ENCODE measurements around the gene SYNM.
"Not testable (repeated sequence)": the region's sequence is repeated elsewhere in the genome, so short reads cannot be mapped to it uniquely, and the experiment has no call there.

Gene SYNM, protein sequence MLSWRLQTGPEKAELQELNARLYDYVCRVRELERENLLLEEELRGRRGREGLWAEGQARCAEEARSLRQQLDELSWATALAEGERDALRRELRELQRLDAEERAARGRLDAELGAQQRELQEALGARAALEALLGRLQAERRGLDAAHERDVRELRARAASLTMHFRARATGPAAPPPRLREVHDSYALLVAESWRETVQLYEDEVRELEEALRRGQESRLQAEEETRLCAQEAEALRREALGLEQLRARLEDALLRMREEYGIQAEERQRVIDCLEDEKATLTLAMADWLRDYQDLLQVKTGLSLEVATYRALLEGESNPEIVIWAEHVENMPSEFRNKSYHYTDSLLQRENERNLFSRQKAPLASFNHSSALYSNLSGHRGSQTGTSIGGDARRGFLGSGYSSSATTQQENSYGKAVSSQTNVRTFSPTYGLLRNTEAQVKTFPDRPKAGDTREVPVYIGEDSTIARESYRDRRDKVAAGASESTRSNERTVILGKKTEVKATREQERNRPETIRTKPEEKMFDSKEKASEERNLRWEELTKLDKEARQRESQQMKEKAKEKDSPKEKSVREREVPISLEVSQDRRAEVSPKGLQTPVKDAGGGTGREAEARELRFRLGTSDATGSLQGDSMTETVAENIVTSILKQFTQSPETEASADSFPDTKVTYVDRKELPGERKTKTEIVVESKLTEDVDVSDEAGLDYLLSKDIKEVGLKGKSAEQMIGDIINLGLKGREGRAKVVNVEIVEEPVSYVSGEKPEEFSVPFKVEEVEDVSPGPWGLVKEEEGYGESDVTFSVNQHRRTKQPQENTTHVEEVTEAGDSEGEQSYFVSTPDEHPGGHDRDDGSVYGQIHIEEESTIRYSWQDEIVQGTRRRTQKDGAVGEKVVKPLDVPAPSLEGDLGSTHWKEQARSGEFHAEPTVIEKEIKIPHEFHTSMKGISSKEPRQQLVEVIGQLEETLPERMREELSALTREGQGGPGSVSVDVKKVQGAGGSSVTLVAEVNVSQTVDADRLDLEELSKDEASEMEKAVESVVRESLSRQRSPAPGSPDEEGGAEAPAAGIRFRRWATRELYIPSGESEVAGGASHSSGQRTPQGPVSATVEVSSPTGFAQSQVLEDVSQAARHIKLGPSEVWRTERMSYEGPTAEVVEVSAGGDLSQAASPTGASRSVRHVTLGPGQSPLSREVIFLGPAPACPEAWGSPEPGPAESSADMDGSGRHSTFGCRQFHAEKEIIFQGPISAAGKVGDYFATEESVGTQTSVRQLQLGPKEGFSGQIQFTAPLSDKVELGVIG (N-terminal part only)

DNA sequence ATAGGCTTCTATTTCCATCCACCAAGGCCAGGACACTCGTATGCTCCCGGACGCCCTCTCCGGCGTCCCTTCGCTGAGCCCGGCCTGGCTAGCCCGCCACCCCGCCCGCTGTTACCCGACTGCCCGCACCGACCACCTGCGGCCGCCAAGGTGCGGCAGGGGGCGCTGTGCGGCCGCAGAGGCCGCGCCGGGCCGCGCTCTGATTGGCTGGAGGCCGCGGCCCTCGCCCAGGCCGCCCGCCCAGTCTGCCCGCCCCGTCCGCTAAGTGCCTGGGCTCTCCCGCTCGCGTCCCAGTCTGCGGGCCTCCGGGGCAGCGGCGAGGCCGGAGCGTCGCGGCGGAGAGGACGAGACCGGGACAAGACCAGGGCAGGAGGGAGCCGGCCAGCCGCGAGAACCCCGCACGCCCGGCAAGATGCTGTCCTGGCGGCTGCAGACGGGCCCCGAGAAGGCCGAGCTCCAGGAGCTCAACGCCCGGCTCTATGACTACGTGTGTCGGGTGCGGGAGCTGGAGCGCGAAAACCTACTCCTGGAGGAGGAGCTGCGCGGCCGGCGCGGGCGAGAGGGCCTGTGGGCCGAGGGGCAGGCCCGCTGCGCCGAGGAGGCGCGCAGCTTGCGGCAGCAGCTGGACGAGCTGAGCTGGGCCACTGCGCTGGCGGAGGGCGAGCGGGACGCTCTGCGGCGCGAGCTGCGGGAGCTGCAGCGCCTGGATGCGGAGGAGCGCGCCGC, at the start of gene SYNM:
Gene SYNM (plus strand): TSS at position 293 of the 726 bp plus-strand sequence. CDS start 120 bp downstream, at position 413.
- peak; percentile 67 for DNase-seq

DNA sequence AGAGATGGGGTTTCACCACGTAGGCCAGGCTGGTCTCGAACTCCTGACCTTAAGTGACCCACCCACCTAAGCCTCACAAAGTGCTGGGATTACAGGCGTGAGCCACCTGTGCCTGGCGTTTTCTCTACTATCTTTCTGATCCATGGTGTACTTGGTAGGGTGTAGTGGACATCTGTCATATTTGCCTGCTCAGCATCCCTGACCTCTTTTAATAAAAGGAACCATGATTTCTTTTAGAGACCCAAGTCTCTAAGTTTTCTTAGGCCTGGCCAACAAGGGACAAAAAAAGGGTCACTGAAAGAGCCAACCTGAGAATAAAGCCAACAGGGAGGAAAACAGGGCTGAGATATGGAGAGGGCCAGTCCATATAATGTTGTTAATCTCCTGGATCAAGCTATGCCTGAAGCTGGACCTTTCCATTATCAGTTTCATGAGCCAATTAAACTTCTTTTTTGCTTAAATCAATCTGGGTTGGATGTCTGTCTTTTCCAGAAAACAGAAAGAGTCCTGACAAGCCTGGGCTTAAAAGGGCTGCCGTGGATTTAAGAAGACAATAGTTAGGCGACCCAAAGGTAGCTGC, 49.2 kb upstream of the SYNM start:
- no peak for DNase-seq

DNA sequence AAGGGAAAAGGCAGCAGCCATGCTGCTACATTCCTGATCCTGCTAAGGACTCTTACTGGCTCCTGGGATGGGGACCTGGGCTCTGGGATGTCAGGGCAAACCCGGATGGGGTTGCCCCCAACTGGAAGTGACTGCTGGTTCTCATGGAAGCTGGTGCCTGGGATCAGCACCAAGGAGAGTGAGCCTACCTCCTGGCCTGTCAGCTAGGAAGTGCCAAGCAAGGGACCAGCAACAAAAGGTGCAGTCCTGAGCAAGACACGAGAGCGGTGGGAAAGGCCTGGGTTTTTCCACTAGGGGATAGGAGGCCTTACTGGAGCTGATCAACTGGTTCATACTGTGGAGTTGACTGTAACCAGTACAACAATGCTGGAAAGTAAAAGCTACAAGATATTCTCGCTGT, 47.9 kb upstream of the SYNM start:
- DNase-seq: no peak

GRCh38 chr15:99057697-99058420, 47.0 kb upstream of the SYNM start:
- no peak for DNase-seq

GRCh38 chr15:99058421-99058870, 46.4 kb upstream of the SYNM start:
- DNase-seq: no peak

DNA sequence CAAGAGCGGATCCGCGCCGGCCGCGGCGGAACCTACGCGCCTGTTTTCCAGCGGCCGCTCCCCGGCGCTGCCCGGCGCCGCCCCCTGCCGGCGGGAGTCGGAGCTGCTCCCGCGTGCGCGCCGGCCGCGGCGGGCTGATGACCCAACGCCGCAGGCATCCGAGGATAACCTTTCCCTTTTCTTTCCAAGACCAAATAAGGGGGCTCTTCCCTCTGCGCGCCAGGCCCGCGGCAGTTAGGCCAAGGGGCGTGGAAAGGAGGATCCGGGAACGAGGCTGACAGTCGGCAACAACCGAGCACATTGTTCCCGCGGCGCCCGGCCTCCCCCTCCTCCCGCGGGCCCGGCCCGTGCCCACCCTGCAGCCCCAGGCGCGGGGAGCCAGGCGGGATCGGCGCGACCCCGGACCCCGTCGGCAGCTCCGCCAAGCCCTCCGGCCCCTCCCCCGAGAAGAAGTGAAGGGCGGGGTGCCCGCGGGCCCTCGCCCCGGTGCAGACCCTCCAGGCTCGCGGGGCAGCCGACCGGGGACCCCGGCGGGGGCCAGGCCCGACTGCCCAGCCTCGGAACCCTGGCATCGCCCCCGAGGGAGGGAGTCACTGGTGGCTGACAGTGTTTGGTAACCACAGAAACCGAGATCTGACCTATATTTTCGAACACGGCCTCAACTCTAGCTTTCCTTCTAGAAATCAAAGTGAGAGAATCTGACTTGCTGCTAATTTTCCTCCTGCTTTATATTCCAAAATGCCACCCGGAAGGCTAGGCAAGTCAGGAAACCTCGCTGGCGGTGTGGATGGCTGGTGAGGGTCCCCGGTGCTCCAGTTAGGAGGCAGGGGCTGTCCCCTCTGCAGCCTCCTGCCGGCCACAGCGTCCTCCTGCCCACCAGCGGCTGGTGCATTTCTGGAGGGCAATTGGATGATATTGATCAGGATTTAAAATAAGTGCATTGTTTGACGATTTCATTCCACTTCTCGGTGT, 45.6 kb upstream of the SYNM start:
- peak; percentile 51 for DNase-seq

- not testable (repeated sequence) for DNase-seq
Measured at GRCh38 chr15:99060186-99060585, 44.7 kb upstream of the SYNM start.

GRCh38 chr15:99062226-99062625, 42.7 kb upstream of the SYNM start:
- no peak for DNase-seq

GRCh38 chr15:99068186-99068585, 36.7 kb upstream of the SYNM start:
- no peak for DNase-seq

GRCh38 chr15:99070208-99070607, 34.7 kb upstream of the SYNM start:
- no peak for DNase-seq

DNA sequence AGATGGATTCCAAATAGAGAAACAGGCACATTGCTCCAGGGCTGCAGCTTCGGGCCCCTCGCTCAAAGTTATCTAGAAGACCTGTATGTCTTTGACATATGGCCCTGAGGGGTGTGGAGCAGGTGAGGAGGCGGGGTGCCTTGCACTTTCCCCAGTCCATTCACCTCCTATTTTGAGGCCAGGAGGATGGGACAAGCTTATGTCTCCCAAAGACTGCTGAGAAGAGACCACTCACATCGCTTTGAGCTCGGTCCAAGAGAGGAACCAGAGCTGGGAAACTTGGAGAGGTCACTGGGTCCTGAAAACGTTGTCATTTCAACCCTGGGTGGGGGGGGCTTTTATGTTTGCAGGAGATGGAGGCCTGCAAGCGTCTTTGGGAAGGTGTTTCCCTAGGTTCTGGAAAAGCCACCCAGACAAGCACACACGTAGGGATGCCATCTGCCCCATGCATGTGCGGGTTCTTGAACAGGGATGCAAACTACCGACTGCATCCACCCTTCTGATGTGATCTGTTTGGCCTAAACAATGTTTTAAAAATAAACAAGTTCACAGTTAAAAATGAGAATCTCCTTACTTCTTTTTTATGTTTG, 33.7 kb upstream of the SYNM start:
- no peak for DNase-seq

- no peak for DNase-seq
Measured at GRCh38 chr15:99073008-99073717, 31.7 kb upstream of the SYNM start.

GRCh38 chr15:99074446-99074845, 30.4 kb upstream of the SYNM start:
- DNase-seq: no peak

DNA sequence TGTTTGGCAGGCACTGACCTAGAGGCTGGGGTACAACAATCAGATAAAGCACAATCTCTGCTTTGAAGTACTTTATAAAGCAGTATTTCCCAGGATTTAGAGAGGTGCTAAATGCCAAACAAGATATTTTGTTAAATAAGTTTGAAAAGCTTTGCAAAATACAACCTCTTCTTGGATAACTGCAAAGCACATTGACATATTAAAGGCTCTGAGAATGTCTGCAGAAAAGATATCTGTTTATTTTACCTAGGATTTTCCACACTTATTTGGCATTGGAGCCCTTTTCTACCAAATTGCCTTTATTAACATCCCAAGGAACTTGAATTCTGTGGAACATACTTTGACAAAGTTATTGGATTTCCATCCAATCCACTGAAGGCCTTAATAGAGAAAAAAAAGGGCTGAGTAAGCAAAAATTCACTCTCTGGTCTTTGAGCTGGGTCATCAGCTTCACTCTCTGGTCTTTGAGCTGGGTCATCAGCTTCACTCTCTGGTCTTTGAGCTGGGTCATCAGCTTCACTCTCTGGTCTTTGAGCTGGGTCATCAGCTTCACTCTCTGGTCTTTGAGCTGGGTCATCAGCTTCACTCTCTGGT, 29.7 kb upstream of the SYNM start:
- not testable (repeated sequence) for DNase-seq

DNA sequence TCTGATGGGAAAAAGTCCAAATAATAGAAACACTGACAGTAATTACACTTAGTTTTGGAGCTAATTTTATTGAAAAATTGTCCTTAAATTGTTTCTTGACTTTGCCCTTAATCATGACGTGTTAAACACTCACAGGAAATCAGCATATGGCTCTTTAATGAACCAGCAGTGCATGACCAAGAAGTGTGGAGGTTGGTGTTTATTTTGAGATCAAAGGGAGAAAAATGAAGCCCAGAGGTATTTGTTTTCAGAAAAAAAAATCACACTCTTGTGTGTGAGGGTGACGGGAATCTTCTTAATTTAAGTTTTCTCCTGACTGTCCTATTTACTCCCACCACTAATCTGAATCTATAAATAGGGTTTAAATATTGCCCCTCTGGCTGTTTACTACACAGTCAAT, 28.8 kb upstream of the SYNM start:
- no peak for DNase-seq

- DNase-seq: peak; percentile 14
Measured at GRCh38 chr15:99076555-99077308, 28.1 kb upstream of the SYNM start.

DNA sequence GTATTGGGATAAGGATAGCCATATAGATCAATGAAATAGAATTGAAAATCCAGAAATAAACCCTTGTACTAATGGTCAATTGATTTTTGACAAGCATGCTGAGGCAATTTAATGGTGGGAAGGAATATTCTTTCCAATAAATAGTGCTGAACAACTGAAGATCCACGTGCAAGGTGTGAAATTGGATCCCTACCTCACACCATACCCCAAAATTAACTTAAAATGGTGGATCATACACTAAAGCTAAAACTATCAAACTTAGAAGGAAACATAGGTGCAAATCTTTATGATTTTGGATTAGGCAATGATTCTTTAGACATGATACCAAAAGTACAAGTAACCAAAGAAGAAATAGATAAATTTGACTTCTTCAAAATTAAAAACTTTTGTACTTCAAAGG, 22.1 kb upstream of the SYNM start:
- DNase-seq: no peak

DNA sequence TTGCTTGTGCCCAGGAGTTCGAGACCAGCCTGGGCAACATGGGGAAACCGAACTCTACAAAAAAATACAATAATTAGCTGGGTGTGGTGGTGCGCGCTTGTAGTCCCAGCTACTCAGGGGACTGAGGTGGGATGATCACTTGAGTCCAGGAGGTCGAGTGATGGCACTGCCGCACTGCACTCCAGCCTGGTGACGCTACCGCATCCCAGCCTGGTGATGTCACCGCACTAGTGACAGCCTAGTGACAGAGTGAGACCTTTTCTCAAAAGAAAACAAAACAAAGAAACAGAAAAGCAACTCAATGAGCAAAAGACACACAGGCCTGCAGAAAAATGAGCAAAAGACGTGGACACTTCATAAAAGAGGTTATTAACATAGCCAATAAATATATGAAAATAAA, 19.9 kb upstream of the SYNM start:
- DNase-seq: no peak
